ENCODE data around the gene PDE6A.

DNA sequence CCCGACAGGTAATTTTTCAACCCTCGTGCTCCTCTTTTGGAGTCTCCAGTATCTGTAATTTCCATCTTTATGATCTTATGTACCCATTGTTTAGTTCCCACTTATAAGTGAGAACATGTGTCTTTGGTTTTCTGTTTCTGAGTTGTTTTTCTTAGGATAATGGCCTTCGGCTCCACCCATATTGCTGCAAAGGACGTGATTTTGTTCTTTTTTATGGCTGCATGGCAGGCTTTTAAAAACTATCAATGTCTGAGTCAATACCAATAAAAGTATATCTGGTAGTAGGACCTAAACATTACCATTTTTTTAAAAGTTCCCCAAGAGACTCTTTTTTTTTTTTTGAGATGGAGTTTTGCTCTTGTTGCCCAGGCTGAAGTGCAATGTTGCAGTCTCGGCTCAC is 12.1 kb upstream of the PDE6A start:
- TF ChIP-seq, protein P1, sequence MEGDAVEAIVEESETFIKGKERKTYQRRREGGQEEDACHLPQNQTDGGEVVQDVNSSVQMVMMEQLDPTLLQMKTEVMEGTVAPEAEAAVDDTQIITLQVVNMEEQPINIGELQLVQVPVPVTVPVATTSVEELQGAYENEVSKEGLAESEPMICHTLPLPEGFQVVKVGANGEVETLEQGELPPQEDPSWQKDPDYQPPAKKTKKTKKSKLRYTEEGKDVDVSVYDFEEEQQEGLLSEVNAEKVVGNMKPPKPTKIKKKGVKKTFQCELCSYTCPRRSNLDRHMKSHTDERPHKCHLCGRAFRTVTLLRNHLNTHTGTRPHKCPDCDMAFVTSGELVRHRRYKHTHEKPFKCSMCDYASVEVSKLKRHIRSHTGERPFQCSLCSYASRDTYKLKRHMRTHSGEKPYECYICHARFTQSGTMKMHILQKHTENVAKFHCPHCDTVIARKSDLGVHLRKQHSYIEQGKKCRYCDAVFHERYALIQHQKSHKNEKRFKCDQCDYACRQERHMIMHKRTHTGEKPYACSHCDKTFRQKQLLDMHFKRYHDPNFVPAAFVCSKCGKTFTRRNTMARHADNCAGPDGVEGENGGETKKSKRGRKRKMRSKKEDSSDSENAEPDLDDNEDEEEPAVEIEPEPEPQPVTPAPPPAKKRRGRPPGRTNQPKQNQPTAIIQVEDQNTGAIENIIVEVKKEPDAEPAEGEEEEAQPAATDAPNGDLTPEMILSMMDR (IDR thresholded peaks at IDR 0.05), result no peak
- no peak for TF ChIP-seq POLR2A (IDR thresholded peaks at IDR 0.05)
- TF ChIP-seq EP300 (IDR thresholded peaks at IDR 0.05), result no peak

Data from ovary (tissue), 3 donors.